AG09309 (cell line): ENCODE data around the gene FBXW11.
A peak's percentile ranks its signal among the peaks of the same experiment; 100 is the strongest.

Experiments used
- DNase-seq: peaks from one replicate; pipeline ENCODE4 v3.0.0-alpha.2; 2010; ENCODE audit warnings: low read depth
- H3K4me3 ChIP-seq: 2 replicates; pipeline ENCODE4 v1.5.1; 2011; ENCODE audit warnings: mild to moderate bottlenecking, low read depth, low read length, moderate library complexity; ENCODE audit not compliant: control insufficient read depth
- TF ChIP-seq, protein P1 (sequence below): IDR thresholded peaks from 2 replicates; pipeline ENCODE4 v1.5.1; 2011; ENCODE audit warnings: mild to moderate bottlenecking, low read depth, low read length, inconsistent platforms; ENCODE audit not compliant: insufficient read depth, control insufficient read depth; ENCODE audit errors: missing control alignments

Gene FBXW11

DNA sequence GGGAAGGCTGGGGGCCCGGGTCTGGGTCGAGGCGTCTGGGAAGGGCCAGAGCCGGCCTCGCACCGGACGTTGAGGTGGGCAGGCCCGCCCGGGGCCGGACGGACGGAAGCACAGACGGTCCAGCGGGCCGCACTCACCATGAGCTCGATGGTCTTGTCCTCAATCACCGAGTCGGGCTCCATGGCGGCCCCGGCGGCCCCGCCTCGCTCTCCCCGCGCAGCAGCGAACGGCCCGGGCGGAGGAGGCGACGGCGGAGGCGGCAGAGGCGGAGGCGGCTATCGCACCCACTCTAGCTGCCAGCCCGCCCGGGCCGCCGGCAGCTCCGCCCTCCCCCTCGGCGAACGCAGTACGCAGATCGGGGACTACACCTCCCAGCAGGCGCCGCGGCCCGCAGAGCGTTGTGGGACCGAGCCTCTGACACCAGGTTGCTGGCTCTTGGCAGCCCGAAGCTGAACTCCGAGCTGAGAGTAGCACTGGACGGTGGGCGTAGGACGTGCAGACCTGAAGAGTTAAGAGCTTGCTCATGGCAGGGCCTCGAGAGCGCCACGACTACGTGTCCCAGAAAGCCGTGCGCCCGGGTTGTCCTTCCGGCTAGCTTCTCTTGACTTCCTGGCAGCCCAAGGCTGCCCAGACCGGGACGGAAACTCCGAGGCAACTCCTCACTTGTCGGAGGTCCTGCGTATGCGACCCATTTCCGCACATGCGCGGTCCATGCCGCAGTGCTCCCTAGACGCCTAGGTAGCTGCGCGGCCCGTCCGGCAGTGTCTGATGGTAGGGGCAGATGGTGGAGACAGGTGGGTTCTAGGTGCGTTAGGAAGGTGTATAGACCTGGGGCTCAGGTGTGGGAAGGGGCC, at the start of gene FBXW11:
FBXW11 (minus strand) TSS at position 318 of the 854 bp plus-strand sequence; CDS start at position 182, 136 bp downstream.
- TF ChIP-seq, protein P1, sequence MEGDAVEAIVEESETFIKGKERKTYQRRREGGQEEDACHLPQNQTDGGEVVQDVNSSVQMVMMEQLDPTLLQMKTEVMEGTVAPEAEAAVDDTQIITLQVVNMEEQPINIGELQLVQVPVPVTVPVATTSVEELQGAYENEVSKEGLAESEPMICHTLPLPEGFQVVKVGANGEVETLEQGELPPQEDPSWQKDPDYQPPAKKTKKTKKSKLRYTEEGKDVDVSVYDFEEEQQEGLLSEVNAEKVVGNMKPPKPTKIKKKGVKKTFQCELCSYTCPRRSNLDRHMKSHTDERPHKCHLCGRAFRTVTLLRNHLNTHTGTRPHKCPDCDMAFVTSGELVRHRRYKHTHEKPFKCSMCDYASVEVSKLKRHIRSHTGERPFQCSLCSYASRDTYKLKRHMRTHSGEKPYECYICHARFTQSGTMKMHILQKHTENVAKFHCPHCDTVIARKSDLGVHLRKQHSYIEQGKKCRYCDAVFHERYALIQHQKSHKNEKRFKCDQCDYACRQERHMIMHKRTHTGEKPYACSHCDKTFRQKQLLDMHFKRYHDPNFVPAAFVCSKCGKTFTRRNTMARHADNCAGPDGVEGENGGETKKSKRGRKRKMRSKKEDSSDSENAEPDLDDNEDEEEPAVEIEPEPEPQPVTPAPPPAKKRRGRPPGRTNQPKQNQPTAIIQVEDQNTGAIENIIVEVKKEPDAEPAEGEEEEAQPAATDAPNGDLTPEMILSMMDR = no peak
- peak; percentile 83 for DNase-seq
- H3K4me3 ChIP-seq = peak within 1 kb of the TSS; percentile 79

DNA sequence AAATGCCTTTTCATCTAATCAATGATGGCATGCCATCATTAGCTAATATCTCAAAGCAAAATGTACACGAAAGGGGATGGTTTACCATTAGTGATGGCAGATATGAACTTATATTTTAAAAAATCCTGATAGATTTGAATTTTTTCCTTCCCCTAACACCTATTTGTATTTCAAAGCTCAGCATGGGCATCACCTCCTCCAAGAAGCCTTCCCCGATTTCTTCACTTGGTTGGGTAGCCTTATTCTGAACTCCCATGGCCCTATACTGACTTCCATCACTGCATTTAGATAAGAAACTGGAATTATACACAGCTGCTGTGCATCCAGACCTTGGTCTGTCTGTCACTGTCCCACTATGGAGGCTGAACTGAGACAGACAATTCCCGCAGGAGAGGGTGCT, 49.6 kb upstream of the FBXW11 start:
- TF ChIP-seq, protein P1 = no peak
- no peak for DNase-seq
- H3K4me3 ChIP-seq = no peak overlapping the region

DNA sequence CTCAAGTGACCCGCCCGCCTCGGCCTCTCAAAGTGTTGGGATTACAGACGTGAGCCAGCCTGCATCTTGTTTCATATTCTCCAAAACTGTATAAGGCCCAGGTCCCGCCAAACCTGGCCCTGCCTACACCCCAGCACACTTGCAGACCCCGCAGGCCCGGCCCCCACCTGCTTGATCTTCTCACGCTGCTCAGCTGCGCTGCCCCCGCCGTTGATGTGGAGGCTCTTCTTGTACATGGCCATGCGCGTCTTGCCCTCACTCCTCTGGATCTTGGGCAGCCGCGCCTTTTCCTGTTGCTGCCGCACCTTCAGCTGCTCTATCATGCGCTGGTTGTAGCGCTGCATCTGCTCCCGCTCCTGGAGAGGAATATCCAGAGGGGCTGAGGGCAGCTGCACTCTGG, 49.0 kb upstream of the FBXW11 start:
- DNase-seq = no peak
- TF ChIP-seq, protein P1 = no peak
- H3K4me3 ChIP-seq = no peak overlapping the region

DNA sequence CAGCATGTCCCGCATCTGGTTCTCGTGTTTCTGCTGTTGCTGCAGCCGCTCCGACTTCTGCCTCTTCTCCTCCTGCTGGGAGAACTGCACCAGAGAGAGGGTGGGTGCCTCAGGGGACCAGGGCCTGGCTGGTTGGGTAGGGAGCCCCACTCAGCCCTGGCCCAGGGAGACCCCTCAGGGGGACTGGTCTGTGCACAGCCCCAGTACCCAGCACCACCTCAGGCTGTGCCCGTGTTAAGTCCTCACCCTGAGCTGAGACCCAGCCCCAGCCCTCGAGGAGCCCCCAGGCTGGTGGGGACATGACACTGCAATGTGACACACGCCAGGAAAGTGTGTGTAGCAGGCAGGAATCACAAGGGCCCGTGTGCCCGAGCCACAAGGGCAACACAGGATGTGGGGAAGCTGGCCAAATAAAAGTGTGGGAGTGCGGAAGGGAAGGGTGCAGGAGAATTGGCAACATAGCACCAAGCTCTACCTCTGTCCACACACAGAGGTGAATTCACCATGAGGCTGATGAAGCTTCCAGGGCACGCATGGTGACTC, 48.2 kb upstream of the FBXW11 start:
- H3K4me3 ChIP-seq = no peak overlapping the region
- TF ChIP-seq, protein P1 = no peak
- no peak for DNase-seq

DNA sequence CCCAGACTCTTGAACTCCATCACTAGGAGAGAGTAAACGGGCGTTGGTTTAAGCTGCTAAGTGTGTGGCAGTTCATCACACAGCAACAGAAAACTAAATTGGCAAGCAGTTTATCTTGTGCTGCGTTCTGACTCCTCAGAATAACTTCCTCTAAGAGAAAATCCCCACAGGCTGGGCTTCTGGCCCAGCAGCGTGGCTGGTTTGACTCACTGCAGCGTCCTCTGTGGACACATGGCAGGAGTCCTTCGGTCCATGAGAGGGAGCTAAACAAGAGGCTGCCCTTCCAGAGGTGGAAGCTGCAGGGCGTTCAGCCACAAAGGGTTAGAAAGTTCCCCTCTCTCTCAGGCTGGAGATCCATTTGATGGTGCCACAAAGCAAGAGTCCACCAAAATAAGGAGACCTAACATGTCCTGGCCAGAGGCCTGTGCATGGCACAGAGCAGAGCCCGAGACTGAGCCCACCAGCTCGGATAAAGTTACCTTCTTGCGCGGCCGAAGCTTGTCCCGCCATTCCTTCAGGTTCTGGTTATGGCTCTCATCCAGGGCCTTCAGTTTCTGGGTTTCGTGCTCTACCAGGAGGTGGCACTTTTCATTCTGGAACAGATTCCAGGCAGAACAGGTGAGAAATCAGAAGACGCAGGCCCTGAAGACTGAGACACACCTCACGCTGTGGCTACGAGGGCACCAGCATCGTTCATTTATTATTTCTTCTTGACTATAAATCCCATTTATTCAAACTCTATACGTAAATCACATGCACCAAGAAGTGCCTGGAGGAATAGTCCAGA, 46.2 kb upstream of the FBXW11 start:
- no peak overlapping the region for H3K4me3 ChIP-seq
- DNase-seq = peak; percentile 53
- TF ChIP-seq, protein P1 = peak; percentile 50

DNA sequence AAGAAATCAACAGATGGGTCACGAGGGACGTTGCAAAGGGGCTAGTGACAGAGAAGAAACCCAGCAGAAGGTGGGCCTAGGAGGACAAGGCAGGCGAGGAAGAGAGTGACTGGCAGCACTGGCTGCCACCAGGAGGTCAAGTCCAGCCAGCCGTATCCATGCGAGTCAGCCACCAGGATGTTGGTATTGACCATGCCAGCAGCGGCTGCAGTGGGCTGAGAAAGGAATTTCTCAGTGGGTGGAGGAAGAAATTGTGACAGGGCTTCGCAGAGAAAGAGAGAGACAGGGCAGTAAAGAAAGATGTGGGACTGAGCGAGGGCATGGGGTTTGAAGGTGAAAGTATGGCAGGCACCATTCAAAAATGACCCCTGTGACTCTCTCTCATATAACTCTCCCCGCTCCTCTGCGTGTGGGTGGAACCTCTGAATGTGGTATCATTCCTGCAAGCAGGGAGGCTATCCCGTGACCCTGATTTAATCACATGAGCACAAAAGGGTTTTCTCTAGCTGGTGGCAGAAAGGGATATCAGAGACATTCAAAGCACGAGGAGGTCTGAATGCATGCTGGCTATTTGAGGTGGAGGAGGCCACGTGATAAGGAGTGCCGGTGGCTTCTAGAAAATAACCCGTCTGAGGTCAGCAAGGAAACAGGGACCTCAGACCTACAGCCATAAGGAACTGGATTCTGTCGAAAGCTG, 45.4 kb upstream of the FBXW11 start:
- no peak overlapping the region for H3K4me3 ChIP-seq
- no peak for DNase-seq
- TF ChIP-seq, protein P1 = no peak
